Uterus (tissue), 4 donors: ENCODE data around the gene TRIM36. TPM values are rescaled to one million over a fixed set of nuclear protein-coding genes. Genes with fewer than 3 reads are reported as not detected.

Experiments
- DNase-seq, 2 donors: peaks; one replicate each; pipeline ENCODE4 v3.0.0-alpha.2; 2019 to 2020
- H3K27ac ChIP-seq, 2 donors: fragments of 200-600 bp; sonication (generic); 1 replicate in 1 of 2; 2 replicates in 1 of 2; pipeline ENCODE4 v1.5.1; 2016 to 2018
- H3K27me3 ChIP-seq, 2 donors: fragments of 200-600 bp; sonication (generic); one replicate each; pipeline ENCODE4 v1.5.1; 2018 to 2019; ENCODE audit warnings: control low read depth in 1 of 2
- H3K36me3 ChIP-seq, 2 donors: fragments of 200-600 bp; sonication (generic); one replicate each; pipeline ENCODE4 v1.5.1; 2019; ENCODE audit warnings: control low read depth in 1 of 2
- H3K4me1 ChIP-seq, 2 donors: fragments of 200-600 bp; sonication (generic); one replicate each; pipeline ENCODE4 v1.5.1; 2018 to 2019; ENCODE audit warnings: control low read depth in 1 of 2
- H3K4me3 ChIP-seq, 2 donors: fragments of 200-600 bp; sonication (generic); 1 replicate in 1 of 2; 2 replicates in 1 of 2; pipeline ENCODE4 v1.5.1; 2018 to 2019; ENCODE audit warnings: mild to moderate bottlenecking in 1 of 2
- H3K9me3 ChIP-seq, 2 donors: fragments of 200-600 bp; sonication (generic); one replicate each; pipeline ENCODE4 v1.5.1; 2019; ENCODE audit warnings: control low read depth in 1 of 2
- CTCF ChIP-seq, 4 experiments: fragments of 200-600 bp in 2 of 4; fragments of 450-650 bp in 2 of 4; sonication (generic) in 2 of 4; IDR thresholded peaks; one replicate each; pipeline ENCODE4 v1.5.1; 2016 to 2019; ENCODE audit warnings: antibody characterized with exemption in 4 of 4, mild to moderate bottlenecking in 2 of 4, moderate library complexity in 1 of 4
- POLR2A ChIP-seq, 2 donors: fragments of 450-650 bp; IDR thresholded peaks; one replicate each; pipeline ENCODE4 v1.6.1; 2016; ENCODE audit warnings: antibody characterized with exemption in 2 of 2, mild to moderate bottlenecking in 1 of 2, moderate library complexity in 1 of 2
- intact Hi-C: fragments of 100-400 bp; cut with DNase I; formaldehyde crosslinking; loops from one replicate; pipeline ENCODE4 v1.15.1; 2023; ENCODE audit warnings: low total_unique reads
- total RNA-seq, 4 donors: library from RNA; depleted of rRNA in 3 of 4; stranded (reverse); fragments of >200 nt in 3 of 4; gene quantifications; one replicate each; pipeline versions ENCODE4 v1.1.0 to v1.2.4, GENCODE V29; 2014 to 2023
- donor health status: DM: yes; HTN: yes; CAD: no.

TRIM36 gene
- total RNA-seq, 4 donors from 2014 or later: 0.29 to 6.4 (median 1.7) TPM

GRCh38 chr5:115170134-115170928, 623 bp upstream of the TRIM36 start:
- no peak overlapping the region for H3K27ac ChIP-seq
- DNase-seq: no peak
- H3K4me1 ChIP-seq: peaks cover 0 to 7% of the 10 kb centered on the region in 2 donors
- H3K9me3 ChIP-seq: no peaks in the 10 kb centered on the region
- H3K36me3 ChIP-seq: no peaks in the 10 kb centered on the region
- no peak for TF ChIP-seq CTCF (IDR thresholded peaks at IDR 0.05)
- no peak for TF ChIP-seq POLR2A (IDR thresholded peaks at IDR 0.05)
- H3K4me3 ChIP-seq: peak overlapping the region; percentile 43 to 57
- intact Hi-C loops: no loop called here
- peaks cover 0 to 28% of the 10 kb centered on the region in 2 donors for H3K27me3 ChIP-seq

DNA sequence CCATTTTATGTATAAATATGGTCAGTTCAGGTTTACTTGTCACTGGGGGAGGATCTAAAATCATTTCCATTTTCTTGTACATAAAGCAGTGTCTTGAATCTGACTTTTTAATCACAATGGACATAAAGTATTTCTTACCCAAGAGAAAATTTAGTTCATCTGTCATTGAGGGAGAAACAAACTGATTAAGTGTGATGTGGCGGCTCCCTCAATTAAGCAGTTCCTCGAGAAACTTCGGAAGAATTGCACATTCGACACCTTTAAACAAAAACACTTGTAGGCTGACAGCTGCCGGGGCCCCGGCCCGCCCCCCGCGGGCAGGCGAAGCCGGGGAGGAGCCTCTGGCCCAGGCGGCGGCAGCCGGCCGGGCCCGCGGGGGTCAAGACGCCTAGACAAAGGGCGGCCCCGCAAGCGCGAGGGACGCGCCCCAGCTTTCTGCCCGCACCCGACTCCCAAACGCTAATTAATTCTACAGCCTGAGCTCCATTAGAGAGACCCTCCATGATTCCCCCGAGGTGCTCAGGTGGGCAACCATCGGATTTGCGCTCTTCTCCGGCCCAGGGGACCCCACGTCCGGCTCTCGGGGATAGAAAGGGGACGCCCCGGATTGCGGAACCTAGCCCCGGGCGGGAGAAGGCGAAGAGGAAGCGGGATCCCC, 750 bp downstream of the TRIM36 start:
- Histone ChIP-seq H3K36me3 (no peaks in the 10 kb centered on the region), H3K4me3 (peak overlapping the region; percentile 43 to 57), H3K27ac (no peak overlapping the region), H3K27me3 (peaks cover 0 to 28% of the 10 kb centered on the region in 2 donors), H3K9me3 (no peaks in the 10 kb centered on the region), H3K4me1 (peaks cover 0 to 7% of the 10 kb centered on the region in 2 donors)
- intact Hi-C loops: no loop called here
- DNase-seq: no peak
- TF ChIP-seq POLR2A (IDR thresholded peaks at IDR 0.05) (no peak), CTCF (IDR thresholded peaks at IDR 0.05) (no peak)

GRCh38 chr5:115166744-115167393, 2.8 kb downstream of the TRIM36 start:
- no peak overlapping the region for H3K4me3 ChIP-seq
- intact Hi-C loops: no loop called here
- H3K36me3 ChIP-seq: no peaks in the 10 kb centered on the region
- DNase-seq: no peak
- no peak overlapping the region for H3K27ac ChIP-seq
- peaks cover 0 to 28% of the 10 kb centered on the region in 2 donors for H3K27me3 ChIP-seq
- no peaks in the 10 kb centered on the region for H3K9me3 ChIP-seq
- H3K4me1 ChIP-seq: peaks cover 0 to 7% of the 10 kb centered on the region in 2 donors
- no peak for TF ChIP-seq POLR2A (IDR thresholded peaks at IDR 0.05)
- TF ChIP-seq CTCF (IDR thresholded peaks at IDR 0.05): no peak

- no peak for DNase-seq
- H3K27me3 ChIP-seq: peaks cover 0 to 28% of the 10 kb centered on the region in 2 donors
- H3K9me3 ChIP-seq: no peaks in the 10 kb centered on the region
- H3K4me1 ChIP-seq: peaks cover 0 to 7% of the 10 kb centered on the region in 2 donors
- no peak overlapping the region for H3K27ac ChIP-seq
- no peaks in the 10 kb centered on the region for H3K36me3 ChIP-seq
- no peak overlapping the region for H3K4me3 ChIP-seq
- intact Hi-C loops: no loop called here
- no peak for TF ChIP-seq POLR2A (IDR thresholded peaks at IDR 0.05)
- TF ChIP-seq CTCF (IDR thresholded peaks at IDR 0.05): no peak
These were observed 3.9 kb downstream of the TRIM36 start for GRCh38 chr5:115165790-115166189.
